AG09319 (cell line): Measurements from ENCODE around the gene ZDHHC3.
A peak's percentile ranks its signal among the peaks of the same experiment; 100 is the strongest.

ENCODE experiments used
- DNase-seq: peaks from one replicate; pipeline ENCODE4 v3.0.0-alpha.2; 2010; ENCODE audit warnings: low read depth; ENCODE audit errors: extremely low read depth
- TF ChIP-seq, protein P1 (sequence below): IDR thresholded peaks from 2 replicates; pipeline ENCODE4 v1.5.1; 2011; ENCODE audit warnings: low read depth, mild to moderate bottlenecking, inconsistent platforms, low read length, moderate library complexity

The ZDHHC3 gene

DNA sequence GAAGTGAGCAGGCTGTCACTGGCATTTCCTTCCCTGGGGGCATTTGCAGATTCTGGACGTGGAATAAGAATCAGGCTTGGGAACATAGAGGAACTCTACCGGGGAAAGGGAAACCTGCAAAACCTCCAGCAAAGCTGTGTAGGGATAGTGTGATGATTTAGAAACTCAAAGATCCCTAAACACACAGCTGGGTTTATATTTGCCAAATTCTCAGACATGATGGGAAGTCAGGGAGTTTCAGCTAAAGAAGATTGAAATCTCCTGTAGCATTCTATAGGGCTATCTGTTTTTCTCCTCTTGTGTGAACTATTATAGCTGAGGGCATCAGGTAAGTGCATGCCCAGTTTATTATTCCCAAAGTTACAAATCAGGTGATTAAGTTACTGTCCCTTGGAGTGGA lies 40.9 kb upstream of the ZDHHC3 start:
- DNase-seq, result no peak
- TF ChIP-seq, protein P1, sequence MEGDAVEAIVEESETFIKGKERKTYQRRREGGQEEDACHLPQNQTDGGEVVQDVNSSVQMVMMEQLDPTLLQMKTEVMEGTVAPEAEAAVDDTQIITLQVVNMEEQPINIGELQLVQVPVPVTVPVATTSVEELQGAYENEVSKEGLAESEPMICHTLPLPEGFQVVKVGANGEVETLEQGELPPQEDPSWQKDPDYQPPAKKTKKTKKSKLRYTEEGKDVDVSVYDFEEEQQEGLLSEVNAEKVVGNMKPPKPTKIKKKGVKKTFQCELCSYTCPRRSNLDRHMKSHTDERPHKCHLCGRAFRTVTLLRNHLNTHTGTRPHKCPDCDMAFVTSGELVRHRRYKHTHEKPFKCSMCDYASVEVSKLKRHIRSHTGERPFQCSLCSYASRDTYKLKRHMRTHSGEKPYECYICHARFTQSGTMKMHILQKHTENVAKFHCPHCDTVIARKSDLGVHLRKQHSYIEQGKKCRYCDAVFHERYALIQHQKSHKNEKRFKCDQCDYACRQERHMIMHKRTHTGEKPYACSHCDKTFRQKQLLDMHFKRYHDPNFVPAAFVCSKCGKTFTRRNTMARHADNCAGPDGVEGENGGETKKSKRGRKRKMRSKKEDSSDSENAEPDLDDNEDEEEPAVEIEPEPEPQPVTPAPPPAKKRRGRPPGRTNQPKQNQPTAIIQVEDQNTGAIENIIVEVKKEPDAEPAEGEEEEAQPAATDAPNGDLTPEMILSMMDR, result no peak

DNA sequence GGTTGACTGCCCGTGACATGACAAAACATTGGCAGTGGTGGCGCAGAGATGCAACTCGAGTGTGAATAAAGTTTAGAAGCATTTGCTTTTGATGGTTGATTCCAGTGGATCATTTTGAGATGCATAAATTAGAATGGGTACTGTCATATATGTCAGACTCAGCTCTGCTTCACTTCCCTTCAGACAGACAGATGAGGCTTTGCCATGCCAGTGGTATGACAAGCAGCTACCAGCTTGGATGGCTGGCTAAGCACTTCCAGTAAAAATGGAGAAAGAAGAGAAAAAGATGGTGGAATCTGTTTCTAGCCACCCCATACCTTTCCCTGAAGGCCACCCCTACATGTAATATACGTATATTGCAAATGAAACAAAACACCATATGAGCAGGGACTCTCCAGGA lies 36.6 kb upstream of the ZDHHC3 start:
- no peak for DNase-seq

DNA sequence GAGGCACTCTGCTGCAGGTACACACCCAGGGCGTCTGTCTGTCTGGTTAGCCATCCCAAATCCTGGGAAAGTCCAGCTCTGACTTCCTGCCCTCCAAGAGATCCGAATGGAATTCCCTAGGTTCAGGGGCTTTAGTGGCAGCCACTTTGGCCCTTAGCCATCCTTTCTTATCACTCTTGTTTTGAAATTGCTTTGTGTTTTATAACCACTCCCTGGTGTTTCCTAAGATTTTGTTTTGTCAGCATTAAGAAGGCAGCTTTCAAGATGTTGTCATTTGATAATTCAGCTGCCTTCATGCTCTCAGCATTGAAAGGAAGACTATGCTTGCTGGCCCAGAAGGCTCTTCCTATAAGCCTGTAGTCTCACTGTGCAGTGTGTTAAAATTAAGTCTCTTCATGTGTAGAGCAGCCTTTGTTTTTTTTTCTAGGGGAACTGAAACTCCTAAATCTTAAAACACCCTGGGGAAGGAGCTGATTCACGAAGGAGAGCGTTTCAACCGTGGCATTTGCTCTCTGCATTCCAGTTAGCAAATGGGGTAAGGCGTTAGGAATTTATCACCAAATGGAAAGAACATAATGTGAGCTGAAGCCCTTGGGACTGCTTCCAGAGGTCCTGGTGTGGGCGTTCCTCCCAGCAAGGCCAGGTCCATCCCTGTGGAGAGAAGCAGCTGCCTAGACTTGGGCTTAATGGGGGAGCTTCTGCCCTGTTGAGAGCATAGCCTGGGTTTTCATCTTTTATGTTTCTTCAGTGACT lies 36.0 kb upstream of the ZDHHC3 start:
- peak; percentile 69 for DNase-seq

More for the DNA sequence above, 36.6 kb upstream of the ZDHHC3 start:
- TF ChIP-seq, protein P1, result no peak

DNA sequence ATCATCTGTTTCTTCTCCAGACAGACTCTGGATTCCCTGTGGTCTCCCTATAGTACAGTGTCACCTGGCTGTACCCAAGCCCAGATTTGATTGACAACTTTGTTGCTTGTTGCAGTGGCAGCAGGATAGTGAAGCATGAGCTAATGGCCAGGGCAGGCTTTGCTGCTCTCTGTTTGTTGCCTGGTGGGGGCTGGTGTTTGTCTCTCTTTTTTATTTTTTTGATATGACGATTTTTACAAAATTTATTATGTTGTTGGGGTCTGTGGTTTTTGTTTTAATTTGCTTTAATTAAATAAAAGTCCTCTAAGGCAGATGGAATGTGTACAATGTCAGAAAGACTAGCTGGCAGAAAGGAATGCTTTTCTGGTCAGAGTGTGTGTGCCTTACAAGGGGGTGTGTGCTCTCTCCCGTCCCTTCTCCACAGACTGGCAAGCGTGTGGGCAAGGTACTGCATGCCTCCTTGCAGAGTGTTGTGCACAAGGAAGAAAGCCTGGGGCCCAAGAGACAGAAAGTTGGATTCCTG lies 34.9 kb upstream of the ZDHHC3 start:
- peak; percentile 35 for DNase-seq
- TF ChIP-seq, protein P1, result no peak

More for the DNA sequence above, 36.0 kb upstream of the ZDHHC3 start:
- TF ChIP-seq, protein P1, result no peak

DNA sequence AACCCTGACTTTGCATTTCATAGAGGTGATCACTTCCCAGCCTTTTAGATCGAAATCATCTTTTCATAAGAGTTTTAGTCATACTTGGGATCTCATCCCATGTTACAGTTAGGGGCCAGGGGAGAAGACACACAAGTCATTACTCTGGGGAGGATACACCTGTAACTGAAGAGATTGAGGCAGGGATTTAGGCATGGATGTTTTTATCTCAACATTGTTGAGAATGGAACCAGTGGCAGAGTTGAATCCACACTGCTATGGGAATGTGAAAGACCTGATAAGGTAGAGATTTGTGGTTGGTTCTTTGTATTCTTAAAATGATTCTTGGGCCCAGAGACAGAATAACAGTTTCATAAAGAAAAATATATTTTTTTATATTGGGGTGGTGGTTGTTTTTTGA lies 33.9 kb upstream of the ZDHHC3 start:
- DNase-seq, result no peak

DNA sequence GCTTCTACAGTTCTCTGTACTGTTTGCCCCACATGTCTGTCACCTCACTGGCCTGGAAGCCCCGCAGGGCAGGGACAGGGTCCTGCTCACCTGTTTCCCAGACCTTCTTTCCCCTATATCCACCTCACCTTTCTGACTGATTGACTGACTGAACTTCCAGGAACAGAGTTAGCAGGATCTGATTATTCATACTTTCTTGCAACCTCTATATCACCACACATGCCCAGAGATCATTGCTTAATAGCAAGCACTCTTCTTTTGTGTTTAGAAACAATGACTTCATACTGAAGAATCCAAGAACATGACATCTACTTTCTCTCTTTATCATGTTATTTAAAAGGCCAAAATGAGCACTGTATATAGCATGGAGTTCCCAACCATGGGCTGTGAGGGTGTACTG lies 32.1 kb upstream of the ZDHHC3 start:
- TF ChIP-seq, protein P1, result no peak
- no peak for DNase-seq

More for the DNA sequence above, 33.9 kb upstream of the ZDHHC3 start:
- TF ChIP-seq, protein P1, result no peak

DNA sequence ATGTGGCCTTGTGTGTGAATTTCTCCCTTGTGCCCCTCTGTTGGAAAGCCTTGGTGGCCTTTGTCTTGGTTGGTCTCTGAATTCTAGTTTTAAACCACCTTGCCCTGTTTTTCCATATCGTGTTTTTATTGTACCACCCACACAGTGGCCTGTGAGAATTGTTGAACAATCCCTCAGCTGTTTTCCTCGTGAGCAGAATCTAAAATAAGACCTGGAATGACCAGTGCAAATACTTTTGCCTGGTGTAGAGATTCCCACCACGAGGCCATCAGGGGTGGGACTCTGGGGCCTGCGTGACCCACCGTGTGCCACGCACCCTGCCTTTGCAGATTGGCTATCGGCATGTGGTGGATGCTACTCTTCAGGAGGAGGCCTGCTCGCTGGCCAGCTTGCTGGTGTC lies 31.1 kb upstream of the ZDHHC3 start:
- DNase-seq, result no peak
- TF ChIP-seq, protein P1, result no peak
